DLD1 (cell line): ENCODE measurements around the gene ARHGAP44.

ENCODE experiments used
- in situ Hi-C: cut with HindIII; loops from 2 replicates; pipeline ENCODE4 v1.10.0; 2017; ENCODE audit warnings: low sequenced_read_pairs

ARHGAP44 gene

GRCh38 chr17:13016881-13017654 lies 227.8 kb downstream of the ARHGAP44 start:
- in situ Hi-C loops = no loop called here

- in situ Hi-C loops = no loop called here
These were observed 228.6 kb downstream of the ARHGAP44 start, which contains the start of gene ELAC2 for GRCh38 chr17:13017655-13018459. ELAC2 (minus strand) TSS chr17:13018027; CDS start chr17:13017947, 80 bp downstream.

- in situ Hi-C loops = no loop called here
These were observed 234.7 kb downstream of the ARHGAP44 start for GRCh38 chr17:13024016-13024415.

- in situ Hi-C loops = no loop called here
These were observed 235.4 kb downstream of the ARHGAP44 start for GRCh38 chr17:13024526-13025257.

GRCh38 chr17:13025258-13025627 lies 235.9 kb downstream of the ARHGAP44 start:
- in situ Hi-C loops = no loop called here

GRCh38 chr17:13025687-13026086 lies 236.4 kb downstream of the ARHGAP44 start:
- in situ Hi-C loops = no loop called here

- in situ Hi-C loops = no loop called here
These were observed 237.9 kb downstream of the ARHGAP44 start for GRCh38 chr17:13027246-13027645.

GRCh38 chr17:13029340-13029739 lies 240.0 kb downstream of the ARHGAP44 start:
- in situ Hi-C loops = no loop called here

- in situ Hi-C loops = no loop called here
These were observed 240.8 kb downstream of the ARHGAP44 start for GRCh38 chr17:13030056-13030455.

- in situ Hi-C loops = no loop called here
These were observed 241.4 kb downstream of the ARHGAP44 start for GRCh38 chr17:13030459-13031300.

GRCh38 chr17:13031718-13032350 lies 242.5 kb downstream of the ARHGAP44 start:
- in situ Hi-C loops = no loop called here

- in situ Hi-C loops = no loop called here
These were observed 246.1 kb downstream of the ARHGAP44 start for GRCh38 chr17:13035420-13035819.

- in situ Hi-C loops = no loop called here
These were observed 247.5 kb downstream of the ARHGAP44 start for GRCh38 chr17:13036751-13037150.

GRCh38 chr17:13038931-13039665 lies 249.8 kb downstream of the ARHGAP44 start:
- in situ Hi-C loops = no loop called here
